ENCODE data around the gene RNF14. TPM values are rescaled to one million over a fixed set of nuclear protein-coding genes. Genes with fewer than 3 reads are reported as not detected.

Gene RNF14
- total RNA-seq, 1 experiment from 2014 or later = 20.5 TPM

DNA sequence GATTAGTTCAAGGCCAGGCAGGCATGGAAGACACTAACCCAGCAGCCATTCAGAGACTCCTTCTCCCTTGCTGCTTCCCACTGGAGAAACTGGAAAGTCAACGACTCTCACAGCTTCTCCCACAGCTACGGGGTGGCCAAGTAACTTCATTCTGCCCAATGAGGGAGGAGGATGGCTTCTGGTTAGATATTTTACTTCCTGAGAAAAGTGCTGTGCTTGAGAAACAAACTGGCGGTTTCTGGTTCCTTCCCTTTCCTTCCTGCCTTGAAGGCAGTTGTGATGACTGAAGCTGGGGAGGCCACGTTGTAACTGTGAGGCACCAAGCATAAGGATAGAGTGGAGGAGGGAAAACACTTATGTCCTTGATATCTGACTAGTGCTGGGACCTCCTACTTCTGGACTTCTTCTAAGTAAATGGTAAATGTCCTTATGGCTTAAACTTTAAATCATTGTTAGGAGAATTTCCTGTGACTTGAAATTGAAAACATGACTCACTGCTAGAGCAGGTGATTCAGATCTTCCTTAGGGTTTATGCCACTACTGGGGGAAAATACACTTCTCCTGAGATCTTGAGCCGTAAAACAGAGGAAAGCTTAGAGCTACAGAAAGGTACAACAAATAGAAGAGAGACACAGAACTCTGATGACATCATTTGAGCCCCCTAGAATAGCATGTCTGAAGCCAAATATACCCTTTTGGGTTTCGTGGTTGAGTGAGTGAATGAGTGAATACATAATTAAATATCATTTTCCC, 47.1 kb downstream of the RNF14 start:
- ATAC-seq (no peak), DNase-seq (ENCODE audit: low spot score) (no peak)
- POLR2A ChIA-PET = no interaction called here
- peaks cover 2% of the 10 kb centered on the region; the same call in 1 of the 2 replicates for H3K27me3 Mint-ChIP-seq (ENCODE audit: low read depth)
- CTCF ChIA-PET = interaction anchor here (0.6 to 4.6 kb wide), 8 partner anchors 9 to 324 kb away, joined by 3 to 63 read pairs (median 6); partner anchors contain the start of gene RNF14
- H3K36me3 Mint-ChIP-seq = peaks cover 6% of the 10 kb centered on the region
- H3K27ac Mint-ChIP-seq = no peak overlapping the region
- no peak overlapping the region for H3K4me3 Mint-ChIP-seq
- H3K4me1 Mint-ChIP-seq = peaks cover 9% of the 10 kb centered on the region
- TF ChIP-seq SP1 (CRISPR knock-in tag; conservative IDR thresholded peaks at IDR 0.05) (no peak), EMX1 (CRISPR knock-in tag; IDR thresholded peaks at IDR 0.05) (no peak), CBFB (CRISPR knock-in tag; IDR thresholded peaks at IDR 0.05; ENCODE audit: low read depth) (no peak), JAZF1 (CRISPR knock-in tag; IDR thresholded peaks at IDR 0.05) (no peak), SOX15 (CRISPR knock-in tag; IDR thresholded peaks at IDR 0.05) (no peak), TP53 (CRISPR knock-in tag; IDR thresholded peaks at IDR 0.05) (no peak)
- TF ChIP-seq, protein P1, sequence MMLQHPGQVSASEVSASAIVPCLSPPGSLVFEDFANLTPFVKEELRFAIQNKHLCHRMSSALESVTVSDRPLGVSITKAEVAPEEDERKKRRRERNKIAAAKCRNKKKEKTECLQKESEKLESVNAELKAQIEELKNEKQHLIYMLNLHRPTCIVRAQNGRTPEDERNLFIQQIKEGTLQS (CRISPR knock-in tag; conservative IDR thresholded peaks at IDR 0.05) = no peak
- TF ChIP-seq, protein P2, sequence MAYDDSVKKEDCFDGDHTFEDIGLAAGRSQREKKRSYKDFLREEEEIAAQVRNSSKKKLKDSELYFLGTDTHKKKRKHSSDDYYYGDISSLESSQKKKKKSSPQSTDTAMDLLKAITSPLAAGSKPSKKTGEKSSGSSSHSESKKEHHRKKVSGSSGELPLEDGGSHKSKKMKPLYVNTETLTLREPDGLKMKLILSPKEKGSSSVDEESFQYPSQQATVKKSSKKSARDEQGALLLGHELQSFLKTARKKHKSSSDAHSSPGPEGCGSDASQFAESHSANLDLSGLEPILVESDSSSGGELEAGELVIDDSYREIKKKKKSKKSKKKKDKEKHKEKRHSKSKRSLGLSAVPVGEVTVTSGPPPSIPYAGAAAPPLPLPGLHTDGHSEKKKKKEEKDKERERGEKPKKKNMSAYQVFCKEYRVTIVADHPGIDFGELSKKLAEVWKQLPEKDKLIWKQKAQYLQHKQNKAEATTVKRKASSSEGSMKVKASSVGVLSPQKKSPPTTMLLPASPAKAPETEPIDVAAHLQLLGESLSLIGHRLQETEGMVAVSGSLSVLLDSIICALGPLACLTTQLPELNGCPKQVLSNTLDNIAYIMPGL (CRISPR knock-in tag; IDR thresholded peaks at IDR 0.05) = no peak
- TF ChIP-seq, protein P3, sequence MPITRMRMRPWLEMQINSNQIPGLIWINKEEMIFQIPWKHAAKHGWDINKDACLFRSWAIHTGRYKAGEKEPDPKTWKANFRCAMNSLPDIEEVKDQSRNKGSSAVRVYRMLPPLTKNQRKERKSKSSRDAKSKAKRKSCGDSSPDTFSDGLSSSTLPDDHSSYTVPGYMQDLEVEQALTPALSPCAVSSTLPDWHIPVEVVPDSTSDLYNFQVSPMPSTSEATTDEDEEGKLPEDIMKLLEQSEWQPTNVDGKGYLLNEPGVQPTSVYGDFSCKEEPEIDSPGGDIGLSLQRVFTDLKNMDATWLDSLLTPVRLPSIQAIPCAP (CRISPR knock-in tag; IDR thresholded peaks at IDR 0.05) = no peak
- TF ChIP-seq, protein P4, sequence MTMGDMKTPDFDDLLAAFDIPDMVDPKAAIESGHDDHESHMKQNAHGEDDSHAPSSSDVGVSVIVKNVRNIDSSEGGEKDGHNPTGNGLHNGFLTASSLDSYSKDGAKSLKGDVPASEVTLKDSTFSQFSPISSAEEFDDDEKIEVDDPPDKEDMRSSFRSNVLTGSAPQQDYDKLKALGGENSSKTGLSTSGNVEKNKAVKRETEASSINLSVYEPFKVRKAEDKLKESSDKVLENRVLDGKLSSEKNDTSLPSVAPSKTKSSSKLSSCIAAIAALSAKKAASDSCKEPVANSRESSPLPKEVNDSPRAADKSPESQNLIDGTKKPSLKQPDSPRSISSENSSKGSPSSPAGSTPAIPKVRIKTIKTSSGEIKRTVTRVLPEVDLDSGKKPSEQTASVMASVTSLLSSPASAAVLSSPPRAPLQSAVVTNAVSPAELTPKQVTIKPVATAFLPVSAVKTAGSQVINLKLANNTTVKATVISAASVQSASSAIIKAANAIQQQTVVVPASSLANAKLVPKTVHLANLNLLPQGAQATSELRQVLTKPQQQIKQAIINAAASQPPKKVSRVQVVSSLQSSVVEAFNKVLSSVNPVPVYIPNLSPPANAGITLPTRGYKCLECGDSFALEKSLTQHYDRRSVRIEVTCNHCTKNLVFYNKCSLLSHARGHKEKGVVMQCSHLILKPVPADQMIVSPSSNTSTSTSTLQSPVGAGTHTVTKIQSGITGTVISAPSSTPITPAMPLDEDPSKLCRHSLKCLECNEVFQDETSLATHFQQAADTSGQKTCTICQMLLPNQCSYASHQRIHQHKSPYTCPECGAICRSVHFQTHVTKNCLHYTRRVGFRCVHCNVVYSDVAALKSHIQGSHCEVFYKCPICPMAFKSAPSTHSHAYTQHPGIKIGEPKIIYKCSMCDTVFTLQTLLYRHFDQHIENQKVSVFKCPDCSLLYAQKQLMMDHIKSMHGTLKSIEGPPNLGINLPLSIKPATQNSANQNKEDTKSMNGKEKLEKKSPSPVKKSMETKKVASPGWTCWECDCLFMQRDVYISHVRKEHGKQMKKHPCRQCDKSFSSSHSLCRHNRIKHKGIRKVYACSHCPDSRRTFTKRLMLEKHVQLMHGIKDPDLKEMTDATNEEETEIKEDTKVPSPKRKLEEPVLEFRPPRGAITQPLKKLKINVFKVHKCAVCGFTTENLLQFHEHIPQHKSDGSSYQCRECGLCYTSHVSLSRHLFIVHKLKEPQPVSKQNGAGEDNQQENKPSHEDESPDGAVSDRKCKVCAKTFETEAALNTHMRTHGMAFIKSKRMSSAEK (CRISPR knock-in tag; IDR thresholded peaks at IDR 0.05; ENCODE audit: borderline replicate concordance) = no peak
- TF ChIP-seq, protein P5, sequence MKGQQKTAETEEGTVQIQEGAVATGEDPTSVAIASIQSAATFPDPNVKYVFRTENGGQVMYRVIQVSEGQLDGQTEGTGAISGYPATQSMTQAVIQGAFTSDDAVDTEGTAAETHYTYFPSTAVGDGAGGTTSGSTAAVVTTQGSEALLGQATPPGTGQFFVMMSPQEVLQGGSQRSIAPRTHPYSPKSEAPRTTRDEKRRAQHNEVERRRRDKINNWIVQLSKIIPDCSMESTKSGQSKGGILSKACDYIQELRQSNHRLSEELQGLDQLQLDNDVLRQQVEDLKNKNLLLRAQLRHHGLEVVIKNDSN (CRISPR knock-in tag; IDR thresholded peaks at IDR 0.05) = no peak
- peaks cover 10% of the 10 kb centered on the region for H3K9me3 Mint-ChIP-seq

DNA sequence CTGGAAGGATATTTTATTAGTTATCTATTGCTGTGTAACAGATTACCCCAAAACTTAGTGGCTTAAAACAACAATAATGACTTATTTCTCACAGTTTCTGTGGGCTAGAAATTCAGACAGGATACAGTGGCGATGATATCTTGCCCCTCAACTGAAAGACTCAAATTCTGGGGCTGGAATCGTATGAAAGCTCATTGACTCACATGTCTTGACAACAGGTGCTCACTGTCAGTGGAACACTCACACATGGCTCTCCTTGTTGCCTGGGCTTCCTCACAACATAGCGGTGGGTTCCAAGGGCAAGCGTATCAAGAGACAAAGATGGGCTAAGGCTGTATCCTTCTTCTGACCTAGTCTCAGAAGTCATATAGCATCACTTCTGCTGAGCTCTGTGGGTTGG, 47.7 kb downstream of the RNF14 start:
- ATAC-seq (no peak), DNase-seq (ENCODE audit: low spot score) (no peak)
- Mint-ChIP-seq H3K4me3 (no peak overlapping the region), H3K27me3 (ENCODE audit: low read depth) (peaks cover 2% of the 10 kb centered on the region; the same call in 1 of the 2 replicates), H3K9me3 (peaks cover 14% of the 10 kb centered on the region), H3K36me3 (peaks cover 6% of the 10 kb centered on the region), H3K27ac (no peak overlapping the region), H3K4me1 (peaks cover 9% of the 10 kb centered on the region)
- ChIA-PET CTCF (interaction anchor here (1.2 to 2.0 kb wide), 3 partner anchors 32 to 127 kb away, joined by 3 to 5 read pairs (median 4); partner anchors contain the start of gene RNF14), POLR2A (no interaction called here)
- no peak for TF ChIP-seq PRRX2 (CRISPR knock-in tag; IDR thresholded peaks at IDR 0.05)
- TF ChIP-seq ZNF263 (CRISPR knock-in tag; IDR thresholded peaks at IDR 0.05; ENCODE audit: low read depth) = no peak
- TF ChIP-seq TP53 (CRISPR knock-in tag; IDR thresholded peaks at IDR 0.05) = no peak
- no peak for TF ChIP-seq HMGA2 (CRISPR knock-in tag; IDR thresholded peaks at IDR 0.05)
- TF ChIP-seq, protein P6, sequence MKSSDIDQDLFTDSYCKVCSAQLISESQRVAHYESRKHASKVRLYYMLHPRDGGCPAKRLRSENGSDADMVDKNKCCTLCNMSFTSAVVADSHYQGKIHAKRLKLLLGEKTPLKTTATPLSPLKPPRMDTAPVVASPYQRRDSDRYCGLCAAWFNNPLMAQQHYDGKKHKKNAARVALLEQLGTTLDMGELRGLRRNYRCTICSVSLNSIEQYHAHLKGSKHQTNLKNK (CRISPR knock-in tag; IDR thresholded peaks at IDR 0.05) = no peak
